GM12891 (cell line): ENCODE measurements around the gene RBM48.

Source experiments
- DNase-seq: peaks from one replicate; pipeline ENCODE4 v3.0.0; 2011; ENCODE audit warnings: low spot score; ENCODE audit not compliant: insufficient read length
- FAIRE-seq: peaks from 2 replicates; lab custom pipeline; 2011; peaks lifted over from hg19 to GRCh38; lab: Jason Lieb, UNC
- PAX5 ChIP-seq: IDR thresholded peaks from 2 replicates; pipeline ENCODE4 v1.6.1; 2011; ENCODE audit warnings: low read length, moderate library complexity, mild to moderate bottlenecking; ENCODE audit not compliant: insufficient read depth, severe bottlenecking
- POLR2A ChIP-seq: IDR thresholded peaks from 2 replicates; pipeline ENCODE4 v1.6.1; 2011; ENCODE audit warnings: low read depth, low read length, control low read depth
- POLR2AphosphoS5 ChIP-seq: IDR thresholded peaks from 2 replicates; pipeline ENCODE4 v1.6.1; 2011; ENCODE audit warnings: low read depth, low read length, control low read depth
- POU2F2 ChIP-seq: IDR thresholded peaks from 2 replicates; pipeline ENCODE4 v1.6.1; 2011; ENCODE audit warnings: low read depth, mild to moderate bottlenecking, control low read depth, low read length, moderate library complexity
- SPI1 ChIP-seq: IDR thresholded peaks from 2 replicates; pipeline ENCODE4 v1.6.1; 2011; ENCODE audit warnings: low read depth, low read length, control low read depth
- TAF1 ChIP-seq: IDR thresholded peaks from 2 replicates; pipeline ENCODE4 v1.6.1; 2011; ENCODE audit warnings: low read depth, low read length, control low read depth

The RBM48 gene

GRCh38 chr7:92582948-92583347 is 54.4 kb downstream of the RBM48 start:
- DNase-seq (no peak), FAIRE-seq (no peak)
- no peak for TF ChIP-seq PAX5
- no peak for TF ChIP-seq TAF1
- TF ChIP-seq POU2F2 = no peak
- no peak for TF ChIP-seq POLR2A
- no peak for TF ChIP-seq POLR2AphosphoS5
- no peak for TF ChIP-seq SPI1

GRCh38 chr7:92584953-92585352 is 56.4 kb downstream of the RBM48 start:
- DNase-seq (no peak), FAIRE-seq (peak; percentile 47)
- TF ChIP-seq POLR2AphosphoS5 (no peak), POU2F2 (no peak), TAF1 (no peak), PAX5 (no peak)

DNA sequence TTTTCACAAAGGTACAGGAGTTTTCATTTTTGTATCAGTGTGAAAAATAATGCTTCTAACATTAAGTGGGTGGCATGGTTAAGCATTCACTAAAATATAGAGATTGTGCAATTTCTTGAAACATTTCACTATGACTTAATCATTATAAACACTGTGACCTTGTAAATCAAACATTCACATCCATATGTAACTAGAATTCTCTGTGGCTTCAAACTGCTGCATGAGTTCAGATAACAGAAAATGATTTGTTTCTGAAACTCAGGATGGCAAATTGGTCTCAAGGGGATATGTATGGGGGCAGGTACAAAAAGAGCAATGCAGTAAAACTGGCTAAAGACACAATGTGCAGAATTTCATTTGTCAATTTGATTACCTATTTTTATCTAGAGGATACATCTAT is 57.8 kb downstream of the RBM48 start:
- TF ChIP-seq SPI1 = no peak
- TF ChIP-seq POLR2A = no peak
- no peak for TF ChIP-seq TAF1
- TF ChIP-seq PAX5 = no peak
- no peak for TF ChIP-seq POU2F2
- no peak for TF ChIP-seq POLR2AphosphoS5
- FAIRE-seq (no peak), DNase-seq (no peak)

- DNase-seq = no peak
- FAIRE-seq = no peak
Observed at GRCh38 chr7:92586841-92587240, 58.2 kb downstream of the RBM48 start.

More at GRCh38 chr7:92586841-92587240, 58.2 kb downstream of the RBM48 start:
- TF ChIP-seq POLR2A (no peak), POU2F2 (no peak), TAF1 (no peak), SPI1 (no peak)
